ENCODE results near the gene TAMM41.

The TAMM41 gene

DNA sequence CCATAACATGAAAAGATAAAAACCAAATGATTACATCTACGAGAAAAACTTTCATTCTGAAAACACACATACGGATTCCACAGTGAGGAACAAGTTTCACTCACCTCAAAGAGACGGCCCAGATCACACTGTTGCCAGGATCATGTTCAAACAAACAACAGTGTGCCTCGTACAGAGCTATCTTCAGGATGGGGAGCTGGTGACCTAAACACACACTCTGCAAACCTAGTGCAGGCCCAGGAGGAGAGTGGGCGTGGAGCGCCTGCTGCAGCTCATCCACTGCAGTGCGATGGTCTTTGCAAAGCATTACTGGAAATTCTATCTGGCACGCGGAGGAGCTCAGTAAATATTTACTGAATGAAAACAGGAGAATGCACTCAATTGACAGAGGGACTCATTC, 38.5 kb downstream of the TAMM41 start:
- Histone ChIP-seq H3K9me3 (ENCODE audit: insufficient read depth, low read depth, low read length) (no peaks in the 10 kb centered on the region), H3K9ac (ENCODE audit: low read depth, low read length) (no peak overlapping the region), H3K27me3 (ENCODE audit: insufficient read depth, low read length) (no peaks in the 10 kb centered on the region), H3K36me3 (ENCODE audit: insufficient read depth, low read depth, low read length) (peaks cover 43% of the 10 kb centered on the region), H3K4me3 (ENCODE audit: low read length) (no peak overlapping the region), H3K4me1 (ENCODE audit: insufficient read depth, low read length) (no peaks in the 10 kb centered on the region), H3K27ac (ENCODE audit: low read length) (no peak overlapping the region)

DNA sequence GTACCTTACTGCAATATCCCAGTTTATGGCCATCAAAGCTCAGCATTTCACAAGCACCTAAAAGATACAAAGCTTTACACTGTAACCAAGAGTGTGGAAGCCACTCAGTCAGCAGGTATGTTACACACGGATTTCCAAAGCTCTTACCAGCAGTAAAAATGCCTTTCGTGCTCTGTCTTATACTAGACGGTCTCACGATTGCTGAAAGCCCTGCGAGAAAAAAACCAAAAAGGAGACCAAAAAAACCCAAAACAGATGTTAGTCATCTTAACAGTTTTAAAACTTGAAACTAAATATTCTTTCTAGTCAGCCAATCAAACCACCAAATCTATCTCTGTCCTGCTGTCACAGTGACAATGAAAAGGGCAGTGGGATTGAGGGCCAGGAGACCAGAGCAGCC, 39.0 kb downstream of the TAMM41 start:
- no peaks in the 10 kb centered on the region for H3K4me1 ChIP-seq (ENCODE audit: insufficient read depth, low read length)
- no peaks in the 10 kb centered on the region for H3K9me3 ChIP-seq (ENCODE audit: insufficient read depth, low read depth, low read length)
- H3K27ac ChIP-seq (ENCODE audit: low read length): no peak overlapping the region
- H3K4me3 ChIP-seq (ENCODE audit: low read length): no peak overlapping the region
- no peaks in the 10 kb centered on the region for H3K27me3 ChIP-seq (ENCODE audit: insufficient read depth, low read length)
- H3K9ac ChIP-seq (ENCODE audit: low read depth, low read length): no peak overlapping the region
- H3K36me3 ChIP-seq (ENCODE audit: insufficient read depth, low read depth, low read length): peaks cover 46% of the 10 kb centered on the region

DNA sequence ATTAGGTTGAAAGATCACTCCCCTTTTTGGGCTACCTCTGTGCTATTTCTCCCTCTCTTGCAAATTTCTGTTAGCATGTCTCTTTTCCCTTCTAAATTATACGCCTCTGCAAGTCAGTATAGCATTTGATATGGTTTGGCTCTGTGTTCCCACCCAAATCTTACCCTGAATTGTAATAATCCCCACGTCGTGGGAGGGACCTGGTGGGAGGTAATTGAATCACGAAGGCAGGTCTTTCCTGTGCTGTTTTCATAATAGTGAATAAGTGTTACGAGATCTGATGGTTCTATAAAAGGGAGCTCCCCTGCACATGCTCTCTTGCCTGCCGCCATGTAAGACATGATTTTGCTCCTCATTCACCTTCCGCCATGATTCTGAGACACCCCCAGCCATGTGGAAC, 41.0 kb downstream of the TAMM41 start:
- Histone ChIP-seq H3K4me3 (ENCODE audit: low read length) (no peak overlapping the region), H3K27ac (ENCODE audit: low read length) (no peak overlapping the region), H3K36me3 (ENCODE audit: insufficient read depth, low read depth, low read length) (peaks cover 46% of the 10 kb centered on the region)

DNA sequence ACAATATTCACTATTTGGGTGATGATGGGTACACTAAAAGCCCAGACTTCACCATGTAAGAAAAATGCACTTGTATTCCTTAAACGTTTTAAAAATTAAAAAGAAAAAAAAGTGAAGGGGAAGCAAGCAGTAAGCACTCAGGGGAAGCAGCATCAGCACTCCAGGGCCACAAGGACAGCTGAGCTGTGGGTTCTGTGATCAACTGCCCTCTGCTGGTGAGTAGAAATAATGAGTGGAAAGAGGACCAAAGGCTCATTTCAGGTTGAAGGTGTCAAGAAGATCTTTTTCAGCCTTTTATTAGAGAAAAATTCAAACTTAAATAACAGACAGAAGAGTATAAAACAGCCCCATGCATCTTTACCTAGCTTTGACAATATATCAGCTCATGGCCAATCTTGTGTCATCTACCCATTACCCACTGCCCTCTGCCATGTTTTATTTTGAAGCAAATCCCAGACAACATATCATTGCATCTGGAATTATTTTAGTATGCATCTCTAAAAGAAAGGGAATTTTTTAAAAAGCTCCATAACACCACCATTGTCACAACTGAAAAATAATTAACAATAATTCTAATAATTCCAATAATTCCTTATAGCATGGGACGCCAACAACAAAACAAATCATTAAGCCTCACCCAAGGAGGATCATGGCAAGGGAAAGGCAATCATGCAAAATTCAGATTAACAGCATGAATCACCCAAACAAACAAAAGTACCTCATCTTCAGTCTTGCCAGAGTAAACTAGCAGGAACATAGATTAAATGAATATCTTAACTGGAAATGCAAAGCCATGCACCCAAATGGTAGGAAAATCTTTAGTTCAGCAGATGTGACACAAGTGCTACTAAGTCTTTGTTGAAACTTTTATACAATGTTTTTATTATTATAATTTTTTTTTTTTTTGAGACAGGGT, 42.5 kb downstream of the TAMM41 start:
- H3K4me1 ChIP-seq (ENCODE audit: insufficient read depth, low read length): no peaks in the 10 kb centered on the region
- no peak overlapping the region for H3K9ac ChIP-seq (ENCODE audit: low read depth, low read length)
- H3K27me3 ChIP-seq (ENCODE audit: insufficient read depth, low read length): no peaks in the 10 kb centered on the region
- no peaks in the 10 kb centered on the region for H3K9me3 ChIP-seq (ENCODE audit: insufficient read depth, low read depth, low read length)
- peaks cover 38% of the 10 kb centered on the region for H3K36me3 ChIP-seq (ENCODE audit: insufficient read depth, low read depth, low read length)
- H3K27ac ChIP-seq (ENCODE audit: low read length): no peak overlapping the region
- H3K4me3 ChIP-seq (ENCODE audit: low read length): no peak overlapping the region

More for the DNA sequence above, 41.0 kb downstream of the TAMM41 start:
- no peaks in the 10 kb centered on the region for H3K4me1 ChIP-seq (ENCODE audit: insufficient read depth, low read length)
- H3K27me3 ChIP-seq (ENCODE audit: insufficient read depth, low read length): no peaks in the 10 kb centered on the region
- H3K9ac ChIP-seq (ENCODE audit: low read depth, low read length): no peak overlapping the region
- no peaks in the 10 kb centered on the region for H3K9me3 ChIP-seq (ENCODE audit: insufficient read depth, low read depth, low read length)

DNA sequence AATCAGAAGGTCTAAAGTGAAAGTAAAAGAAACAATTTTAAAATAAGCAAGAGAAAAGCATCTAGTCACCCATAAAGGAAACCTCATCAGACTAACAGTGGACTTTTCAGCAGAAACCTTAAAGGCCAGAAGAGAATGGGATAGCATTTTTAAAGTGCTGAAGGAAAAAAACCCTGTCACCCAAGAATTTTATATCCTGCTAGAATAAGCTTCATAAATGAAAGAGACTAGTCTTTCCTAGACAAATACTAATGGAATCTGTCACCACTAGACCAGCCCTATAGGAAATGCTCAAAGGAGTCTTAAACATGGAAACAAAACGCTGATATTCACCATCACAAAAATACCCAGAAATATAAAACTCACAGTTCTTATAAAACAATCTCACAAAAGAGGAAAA, 46.9 kb downstream of the TAMM41 start:
- no peak overlapping the region for H3K4me3 ChIP-seq (ENCODE audit: low read length)
- no peaks in the 10 kb centered on the region for H3K4me1 ChIP-seq (ENCODE audit: insufficient read depth, low read length)
- no peaks in the 10 kb centered on the region for H3K27me3 ChIP-seq (ENCODE audit: insufficient read depth, low read length)
- no peak overlapping the region for H3K9ac ChIP-seq (ENCODE audit: low read depth, low read length)
- no peak overlapping the region for H3K27ac ChIP-seq (ENCODE audit: low read length)
- peaks cover 11% of the 10 kb centered on the region for H3K36me3 ChIP-seq (ENCODE audit: insufficient read depth, low read depth, low read length)
- no peaks in the 10 kb centered on the region; the same call in 1 of the 2 replicates for H3K9me3 ChIP-seq (ENCODE audit: insufficient read depth, low read depth, low read length)

DNA sequence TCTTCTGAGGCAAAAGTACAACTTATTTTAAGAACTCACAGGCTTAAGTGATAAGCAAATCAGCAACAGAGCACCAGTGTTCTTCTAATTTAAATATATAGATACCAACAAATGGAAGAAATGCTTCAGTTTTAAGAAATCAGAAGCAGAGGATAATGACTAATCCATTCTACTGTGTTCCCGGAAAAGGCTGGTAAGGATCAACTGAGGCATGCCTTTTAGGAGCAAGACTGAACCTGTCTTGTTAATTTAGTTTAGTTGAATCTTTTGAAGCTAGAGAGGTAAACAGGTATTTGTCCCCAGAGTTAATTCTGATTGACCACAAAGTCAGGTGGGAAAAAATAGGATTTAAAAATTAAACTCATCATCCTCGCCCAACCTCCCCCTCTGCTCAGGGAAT, 51.8 kb downstream of the TAMM41 start:
- Histone ChIP-seq H3K27ac (ENCODE audit: low read length) (no peak overlapping the region), H3K9ac (ENCODE audit: low read depth, low read length) (no peak overlapping the region), H3K27me3 (ENCODE audit: insufficient read depth, low read length) (no peaks in the 10 kb centered on the region), H3K4me3 (ENCODE audit: low read length) (no peak overlapping the region), H3K4me1 (ENCODE audit: insufficient read depth, low read length) (no peaks in the 10 kb centered on the region), H3K36me3 (ENCODE audit: insufficient read depth, low read depth, low read length) (peaks cover 21% of the 10 kb centered on the region; the same call in 1 of the 2 replicates), H3K9me3 (ENCODE audit: insufficient read depth, low read depth, low read length) (no peaks in the 10 kb centered on the region; the same call in 1 of the 2 replicates)

DNA sequence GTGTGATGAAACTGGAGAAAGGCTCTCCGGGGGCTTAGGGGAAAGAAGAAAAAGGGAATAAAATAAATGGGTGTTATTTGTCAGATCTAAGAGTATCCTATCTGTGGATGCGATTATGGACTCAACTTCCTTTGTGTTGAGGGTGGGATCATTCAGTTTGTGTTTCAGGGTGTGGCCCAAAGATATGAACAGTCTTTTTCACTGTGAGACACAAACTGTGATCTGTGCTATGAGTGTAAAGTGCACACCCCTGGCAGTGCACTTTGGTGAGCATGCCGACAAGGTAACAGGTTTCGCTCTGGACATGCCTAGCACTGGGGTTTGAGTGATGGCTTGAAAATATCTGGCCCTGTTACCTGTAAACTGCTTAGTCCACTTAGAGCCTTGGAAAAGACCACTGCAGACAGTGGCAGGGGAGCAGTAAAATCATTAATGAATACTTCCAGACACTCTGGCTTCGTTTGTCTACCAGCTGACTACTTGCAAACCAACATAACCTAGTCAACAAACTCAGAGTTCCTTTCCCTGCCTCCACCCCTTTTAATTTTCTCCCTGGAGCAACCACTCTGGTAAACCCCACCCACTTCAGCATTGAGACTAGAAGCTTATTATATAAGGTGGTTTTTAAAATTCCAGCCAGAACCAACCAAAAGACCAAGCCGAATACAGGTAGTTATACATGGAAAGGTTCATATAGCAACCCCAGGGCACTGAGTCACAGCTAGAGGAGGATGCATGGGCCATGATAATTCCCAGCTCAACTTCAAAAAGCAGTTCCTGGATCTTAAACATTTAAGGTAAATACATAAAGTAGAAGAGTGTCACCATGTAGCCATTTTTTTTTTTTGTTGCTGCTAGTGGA, 55.1 kb downstream of the TAMM41 start:
- Histone ChIP-seq H3K27ac (ENCODE audit: low read length) (no peak overlapping the region), H3K9me3 (ENCODE audit: insufficient read depth, low read depth, low read length) (no peaks in the 10 kb centered on the region), H3K9ac (ENCODE audit: low read depth, low read length) (no peak overlapping the region), H3K36me3 (ENCODE audit: insufficient read depth, low read depth, low read length) (peaks cover 41% of the 10 kb centered on the region), H3K4me1 (ENCODE audit: insufficient read depth, low read length) (no peaks in the 10 kb centered on the region), H3K4me3 (ENCODE audit: low read length) (no peak overlapping the region), H3K27me3 (ENCODE audit: insufficient read depth, low read length) (no peaks in the 10 kb centered on the region)

DNA sequence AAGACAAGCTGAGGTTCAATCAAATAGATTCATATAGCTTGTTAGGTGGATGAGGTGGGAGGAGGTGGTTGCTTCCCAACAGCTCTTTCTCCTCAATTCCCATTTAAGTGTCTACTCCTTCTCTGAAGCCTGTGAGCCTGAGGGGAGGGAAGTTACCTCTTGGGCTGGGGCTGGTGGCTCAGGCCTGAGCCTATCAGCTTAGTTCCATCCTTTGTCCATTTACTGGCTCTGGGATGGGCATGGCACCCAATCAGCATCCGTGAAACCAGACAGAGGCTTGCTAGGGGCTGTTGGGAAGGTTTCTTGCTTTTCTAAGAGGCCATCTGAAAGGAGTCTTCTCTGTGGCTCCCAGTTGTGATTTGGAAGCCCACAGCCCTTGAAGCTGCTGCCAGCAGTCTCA, 57.3 kb downstream of the TAMM41 start:
- peaks cover 41% of the 10 kb centered on the region for H3K36me3 ChIP-seq (ENCODE audit: insufficient read depth, low read depth, low read length)
- H3K27ac ChIP-seq (ENCODE audit: low read length): no peak overlapping the region

DNA sequence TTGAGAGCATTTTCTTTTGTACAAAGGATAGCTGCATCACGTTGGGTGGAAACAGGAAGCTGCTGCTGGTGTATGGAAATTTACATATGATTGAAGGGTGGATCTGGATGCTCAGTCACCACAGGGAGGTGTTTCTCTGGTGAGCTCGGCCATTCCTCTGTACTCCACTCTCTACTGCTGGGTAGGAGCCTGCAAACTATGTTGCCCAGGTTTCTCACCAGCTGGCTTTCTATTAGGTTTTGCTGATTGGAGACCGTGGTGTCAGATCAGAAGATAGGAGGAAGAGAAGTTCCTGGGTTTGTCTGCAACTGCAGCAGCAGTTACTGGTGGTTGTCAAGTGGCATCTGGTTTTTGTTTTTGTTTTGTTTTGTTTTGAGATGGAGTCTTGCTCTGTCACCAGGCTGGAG, 61.7 kb downstream of the TAMM41 start:
- Histone ChIP-seq H3K4me3 (ENCODE audit: low read length) (no peak overlapping the region), H3K36me3 (ENCODE audit: insufficient read depth, low read depth, low read length) (peaks cover 27% of the 10 kb centered on the region), H3K9ac (ENCODE audit: low read depth, low read length) (no peak overlapping the region), H3K9me3 (ENCODE audit: insufficient read depth, low read depth, low read length) (no peaks in the 10 kb centered on the region), H3K27ac (ENCODE audit: low read length) (no peak overlapping the region), H3K27me3 (ENCODE audit: insufficient read depth, low read length) (no peaks in the 10 kb centered on the region), H3K4me1 (ENCODE audit: insufficient read depth, low read length) (no peaks in the 10 kb centered on the region)

More for the DNA sequence above, 57.3 kb downstream of the TAMM41 start:
- Histone ChIP-seq H3K9ac (ENCODE audit: low read depth, low read length) (no peak overlapping the region), H3K4me1 (ENCODE audit: insufficient read depth, low read length) (no peaks in the 10 kb centered on the region), H3K9me3 (ENCODE audit: insufficient read depth, low read depth, low read length) (no peaks in the 10 kb centered on the region), H3K4me3 (ENCODE audit: low read length) (no peak overlapping the region), H3K27me3 (ENCODE audit: insufficient read depth, low read length) (no peaks in the 10 kb centered on the region)

DNA sequence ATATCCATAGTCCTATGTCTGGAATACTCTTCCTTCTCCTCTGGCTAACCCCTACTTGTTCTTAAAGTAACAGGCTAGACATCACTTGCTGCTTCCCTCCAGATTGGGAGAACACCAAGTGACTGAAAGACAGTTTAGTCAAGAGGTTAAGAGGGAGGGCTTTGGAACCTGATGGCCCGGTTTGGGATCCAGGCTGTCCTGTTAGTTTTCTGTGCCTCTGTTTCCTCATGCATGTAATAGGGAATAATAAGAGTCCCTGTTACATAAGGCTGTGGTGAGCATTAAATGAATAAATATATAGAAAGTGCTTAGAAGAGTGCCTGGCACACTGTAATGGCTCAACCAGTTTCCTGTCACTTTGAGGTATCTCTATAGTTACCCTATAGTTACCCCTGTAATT, 66.3 kb downstream of the TAMM41 start:
- no peak overlapping the region for H3K4me3 ChIP-seq (ENCODE audit: low read length)
- H3K36me3 ChIP-seq (ENCODE audit: insufficient read depth, low read depth, low read length): no peaks in the 10 kb centered on the region
- H3K4me1 ChIP-seq (ENCODE audit: insufficient read depth, low read length): no peaks in the 10 kb centered on the region
- H3K27ac ChIP-seq (ENCODE audit: low read length): no peak overlapping the region
- no peak overlapping the region for H3K9ac ChIP-seq (ENCODE audit: low read depth, low read length)
- no peaks in the 10 kb centered on the region for H3K27me3 ChIP-seq (ENCODE audit: insufficient read depth, low read length)
- no peaks in the 10 kb centered on the region for H3K9me3 ChIP-seq (ENCODE audit: insufficient read depth, low read depth, low read length)

DNA sequence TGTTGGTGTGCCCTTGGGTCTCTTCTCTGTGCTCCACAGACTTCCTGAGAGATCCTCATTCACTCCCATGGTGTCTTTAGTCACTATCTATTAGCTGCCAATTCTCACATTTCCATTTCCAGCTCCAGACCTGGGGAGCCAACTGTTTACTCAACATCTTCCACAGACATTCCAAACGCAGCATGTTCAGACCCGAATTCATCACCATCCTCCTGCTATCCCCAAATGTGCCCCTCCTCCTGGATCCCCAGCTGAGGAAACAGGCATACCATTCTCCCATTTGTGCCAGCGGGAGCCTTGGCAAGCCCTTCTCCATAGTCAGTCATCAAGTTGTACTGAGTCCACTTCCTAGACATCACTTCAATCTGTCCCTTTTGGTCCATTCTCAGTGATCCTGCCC, 67.1 kb downstream of the TAMM41 start:
- H3K36me3 ChIP-seq (ENCODE audit: insufficient read depth, low read depth, low read length): no peaks in the 10 kb centered on the region
- no peaks in the 10 kb centered on the region for H3K4me1 ChIP-seq (ENCODE audit: insufficient read depth, low read length)
- H3K9me3 ChIP-seq (ENCODE audit: insufficient read depth, low read depth, low read length): no peaks in the 10 kb centered on the region
- H3K4me3 ChIP-seq (ENCODE audit: low read length): no peak overlapping the region
- no peak overlapping the region for H3K27ac ChIP-seq (ENCODE audit: low read length)
- no peak overlapping the region for H3K9ac ChIP-seq (ENCODE audit: low read depth, low read length)
- no peaks in the 10 kb centered on the region for H3K27me3 ChIP-seq (ENCODE audit: insufficient read depth, low read length)
